PC-3 (cell line): ENCODE data around the gene GPRIN1. TPM values are rescaled to one million over a fixed set of nuclear protein-coding genes. Genes with fewer than 3 reads are reported as not detected.

Experiments used
- ATAC-seq: fragments of 200-7000 bp; cut with Tn5 transposase; 2 replicates; pipeline ENCODE4 v1.9.1; 2020; ENCODE audit warnings: mild to moderate bottlenecking, moderate library complexity
- BruUV-seq: library from RNA; stranded (reverse); fragments of 400-500 nt; replicated peaks from 2 replicates; lab custom pipeline; 2021; lab: Mats Ljungman, UMichigan
- CTCF ChIA-PET: fragments of 300-600 bp; sonication (Branson Sonifier 250); formaldehyde crosslinking; loops from one replicate; lab custom pipeline; 2022; ENCODE audit warnings: antibody characterized with exemption; lab: Charles Lee
- POLR2A ChIA-PET: fragments of 300-600 bp; sonication (Branson Sonifier 250); formaldehyde crosslinking; loops from one replicate; lab custom pipeline; 2022; ENCODE audit warnings: antibody characterized with exemption; ENCODE audit not compliant: unreplicated experiment; lab: Charles Lee
- DNase-seq: peaks from one replicate; pipeline ENCODE4 v3.0.0-alpha.2; 2015
- H2AFZ ChIP-seq: fragments of 300-600 bp; sonication (generic); 2 replicates; pipeline ENCODE4 v1.6.0; 2016; ENCODE audit warnings: antibody characterized with exemption, low read length
- H3F3A ChIP-seq: fragments of 300-600 bp; sonication (generic); one replicate; pipeline ENCODE4 v1.6.0; 2017; ENCODE audit warnings: antibody characterized with exemption, low read length, control low read depth, mild to moderate bottlenecking; ENCODE audit not compliant: unreplicated experiment
- H3K27ac ChIP-seq: fragments of 300-600 bp; sonication (generic); 2 replicates; pipeline ENCODE4 v1.5.1; 2016; ENCODE audit warnings: mild to moderate bottlenecking, low read length
- H3K27me3 ChIP-seq: fragments of 300-600 bp; sonication (generic); 2 replicates; pipeline ENCODE4 v1.6.1; 2016; ENCODE audit warnings: low read length, mixed read lengths
- H3K36me3 ChIP-seq: fragments of 300-600 bp; sonication (generic); 2 replicates; pipeline ENCODE4 v1.6.1; 2016; ENCODE audit warnings: low read depth, mixed run types, low read length, mixed read lengths
- H3K4me1 ChIP-seq: fragments of 300-600 bp; sonication (generic); 2 replicates; pipeline ENCODE4 v1.5.1; 2016; ENCODE audit warnings: low read length; ENCODE audit not compliant: insufficient read depth
- H3K4me2 ChIP-seq: fragments of 300-600 bp; sonication (generic); 2 replicates; pipeline ENCODE4 v1.6.0; 2016; ENCODE audit warnings: low read length
- H3K4me3 ChIP-seq: fragments of 300-600 bp; sonication (generic); 2 replicates; pipeline ENCODE4 v1.5.1; 2016; ENCODE audit warnings: mild to moderate bottlenecking, low read length, mixed read lengths
- H3K79me2 ChIP-seq: fragments of 300-600 bp; sonication (generic); 2 replicates; pipeline ENCODE4 v1.6.1; 2017; ENCODE audit warnings: low read length, mixed read lengths
- H3K9ac ChIP-seq: fragments of 300-600 bp; sonication (generic); 2 replicates; pipeline ENCODE4 v1.6.0; 2016; ENCODE audit warnings: mild to moderate bottlenecking, low read length
- H3K9me2 ChIP-seq: fragments of 300-600 bp; sonication (generic); replicated peaks from 2 replicates; pipeline ENCODE4 v1.6.1; 2016; ENCODE audit warnings: mixed run types, low read length, mixed read lengths
- H3K9me3 ChIP-seq: fragments of 300-600 bp; sonication (generic); 2 replicates; pipeline ENCODE4 v1.6.1; 2016; ENCODE audit warnings: low read length, mixed read lengths
- H4K20me1 ChIP-seq: fragments of 300-600 bp; sonication (generic); 2 replicates; pipeline ENCODE4 v1.6.1; 2016; ENCODE audit warnings: low read length, mixed read lengths
- CTCF ChIP-seq: fragments of 300-600 bp; sonication (generic); conservative IDR thresholded peaks from 2 replicates; pipeline ENCODE4 v1.5.1; 2017; ENCODE audit warnings: antibody characterized with exemption, low read depth, mild to moderate bottlenecking, low read length
- EZH2 ChIP-seq: fragments of 300-600 bp; sonication (generic); IDR thresholded peaks from one replicate; pipeline ENCODE4 v1.6.1; 2017; ENCODE audit warnings: antibody characterized with exemption, mild to moderate bottlenecking, low read length; ENCODE audit not compliant: unreplicated experiment
- EZH2phosphoT487 ChIP-seq: fragments of 300-600 bp; sonication (generic); IDR thresholded peaks from 2 replicates; pipeline ENCODE4 v1.6.1; 2018; ENCODE audit warnings: mild to moderate bottlenecking, antibody characterized with exemption, low read length, borderline replicate concordance
- intact Hi-C: fragments of 100-400 bp; cut with micrococcal nuclease; formaldehyde crosslinking; loops from 2 replicates; pipeline ENCODE4 v1.9.0; 2023
- total RNA-seq: library from RNA; depleted of rRNA; stranded (reverse); fragments of >200 nt; gene quantifications from 2 replicates; pipeline ENCODE4 v1.2.3, GENCODE V29; 2014

GPRIN1 gene
- total RNA-seq, 1 experiment from 2014 or later = 18.7 TPM

- BruUV-seq = no TSS peak
Measured at GRCh38 chr5:176656467-176656990, 46.6 kb upstream of the GPRIN1 start.

GRCh38 chr5:176654856-176655255, 44.9 kb upstream of the GPRIN1 start:
- no peak overlapping the region for H3K27ac ChIP-seq
- no peak overlapping the region for H3K4me2 ChIP-seq
- peaks cover 9% of the 10 kb centered on the region for H3K79me2 ChIP-seq
- CTCF ChIA-PET = no interaction called here
- BruUV-seq = no TSS peak
- DNase-seq (no peak), ATAC-seq (no peak)
- no peak for TF ChIP-seq EZH2phosphoT487
- no peak for TF ChIP-seq EZH2
- H3K36me3 ChIP-seq = no peaks in the 10 kb centered on the region; the same call in 1 of the 2 replicates
- H3K9me2 ChIP-seq = no peaks in the 10 kb centered on the region
- H3K4me3 ChIP-seq = no peak overlapping the region
- no peak overlapping the region for H2AFZ ChIP-seq
- peaks cover 9% of the 10 kb centered on the region; the same call in 1 of the 2 replicates for H4K20me1 ChIP-seq
- H3K9ac ChIP-seq = no peak overlapping the region
- peaks cover 5% of the 10 kb centered on the region for H3F3A ChIP-seq
- intact Hi-C loops = loop anchor here (5.0 kb wide), 1 partner anchor 457 kb away; no protein-coding TSS in a partner anchor
- peaks cover 12% of the 10 kb centered on the region for H3K4me1 ChIP-seq
- H3K27me3 ChIP-seq = no peaks in the 10 kb centered on the region
- POLR2A ChIA-PET = no interaction called here
- no peaks in the 10 kb centered on the region for H3K9me3 ChIP-seq

More at GRCh38 chr5:176656467-176656990, 46.6 kb upstream of the GPRIN1 start:
- H3K4me2 ChIP-seq = no peak overlapping the region
- no peaks in the 10 kb centered on the region for H3K9me2 ChIP-seq
- no peak for ATAC-seq
- no peak overlapping the region for H3K4me3 ChIP-seq
- H3K9me3 ChIP-seq = no peaks in the 10 kb centered on the region
- peaks cover 9% of the 10 kb centered on the region; the same call in 1 of the 2 replicates for H4K20me1 ChIP-seq
- POLR2A ChIA-PET = no interaction called here
- H3K4me1 ChIP-seq = peaks cover 12% of the 10 kb centered on the region
- intact Hi-C loops = loop anchor here (5.0 kb wide), 1 partner anchor 456 kb away; no protein-coding TSS in a partner anchor
- CTCF ChIA-PET = no interaction called here
- H3F3A ChIP-seq = peaks cover 5% of the 10 kb centered on the region
- no peak overlapping the region for H3K9ac ChIP-seq
- H2AFZ ChIP-seq = no peak overlapping the region
- DNase-seq = no peak
- no peaks in the 10 kb centered on the region; the same call in 1 of the 2 replicates for H3K36me3 ChIP-seq
- H3K79me2 ChIP-seq = no peaks in the 10 kb centered on the region
- no peak overlapping the region for H3K27ac ChIP-seq
- TF ChIP-seq EZH2 (no peak), CTCF (no peak), EZH2phosphoT487 (no peak)
- no peaks in the 10 kb centered on the region for H3K27me3 ChIP-seq

- no TSS peak for BruUV-seq
- H3K79me2 ChIP-seq = peaks cover 20% of the 10 kb centered on the region
- no peak for TF ChIP-seq EZH2phosphoT487
- TF ChIP-seq EZH2 = no peak
- no peak for TF ChIP-seq CTCF
- POLR2A ChIA-PET = interaction anchor here (0.6 kb wide), 1 partner anchor 158 kb away, joined by 3 read pairs; no protein-coding TSS in a partner anchor
- H3K27ac ChIP-seq = peak overlapping the region; percentile 14; the same call in 1 of the 2 replicates
- DNase-seq (peak; percentile 58), ATAC-seq (peak; percentile 72)
- no peaks in the 10 kb centered on the region for H3K9me2 ChIP-seq
- no peaks in the 10 kb centered on the region for H3K9me3 ChIP-seq
- no peak overlapping the region for H2AFZ ChIP-seq
- no peaks in the 10 kb centered on the region for H3K27me3 ChIP-seq
- H3K9ac ChIP-seq = no peak overlapping the region
- peaks cover 9% of the 10 kb centered on the region; the same call in 1 of the 2 replicates for H4K20me1 ChIP-seq
- intact Hi-C loops = no loop called here
- H3K4me3 ChIP-seq = no peak overlapping the region
- H3K4me2 ChIP-seq = no peak overlapping the region
- CTCF ChIA-PET = no interaction called here
- peaks cover 5% of the 10 kb centered on the region for H3F3A ChIP-seq
- no peaks in the 10 kb centered on the region; the same call in 1 of the 2 replicates for H3K36me3 ChIP-seq
- H3K4me1 ChIP-seq = peaks cover 16% of the 10 kb centered on the region
Measured at GRCh38 chr5:176653401-176654385, 43.7 kb upstream of the GPRIN1 start.
